Gastroesophageal sphincter (tissue), 4 donors: ENCODE measurements around the gene CAPS. TPM values are rescaled to one million over a fixed set of nuclear protein-coding genes. Genes with fewer than 3 reads are reported as not detected.

Experiments used
- ATAC-seq: fragments of 150-250 bp; one replicate; pipeline ENCODE4 v1.9.1; 2016; ENCODE audit warnings: mild to moderate bottlenecking, moderate library complexity
- H3K27ac ChIP-seq, 4 donors: fragments of 200-600 bp; sonication (generic) in 3 of 4; 1 replicate in 3 of 4; 2 replicates in 1 of 4; pipeline ENCODE4 v1.5.1; 2016 to 2019
- H3K27me3 ChIP-seq: fragments of 200-600 bp; sonication (generic); one replicate; pipeline ENCODE4 v1.5.1; 2019
- H3K36me3 ChIP-seq, 2 donors: fragments of 200-600 bp; sonication (generic); one replicate each; pipeline ENCODE4 v1.5.1; 2019; ENCODE audit warnings: control low read depth in 1 of 2
- H3K4me1 ChIP-seq, 3 donors: fragments of 200-600 bp; sonication (generic); 1 replicate in 2 of 3; 2 replicates in 1 of 3; pipeline ENCODE4 v1.5.1; 2016 to 2019; ENCODE audit warnings: control low read depth in 2 of 3
- H3K4me3 ChIP-seq, 2 donors: fragments of 200-600 bp; sonication (generic); one replicate each; pipeline ENCODE4 v1.5.1; 2019; ENCODE audit warnings: mild to moderate bottlenecking in 1 of 2, moderate library complexity in 1 of 2
- H3K9me3 ChIP-seq, 3 donors: fragments of 200-600 bp; sonication (generic); one replicate each; pipeline ENCODE4 v1.5.1; 2017 to 2019; ENCODE audit warnings: control low read depth in 2 of 3
- EP300 ChIP-seq: sonication (generic); formaldehyde crosslinking; IDR thresholded peaks from one replicate; pipeline ENCODE4 v1.6.1; 2017; ENCODE audit warnings: antibody characterized with exemption, mild to moderate bottlenecking
- POLR2A ChIP-seq, 2 donors: fragments of 450-650 bp; IDR thresholded peaks; one replicate each; pipeline ENCODE4 v1.6.1; 2017; ENCODE audit warnings: antibody characterized with exemption in 2 of 2, mild to moderate bottlenecking in 2 of 2, moderate library complexity in 1 of 2
- POLR2AphosphoS5 ChIP-seq: sonication (generic); formaldehyde crosslinking; IDR thresholded peaks from one replicate; pipeline ENCODE4 v1.6.1; 2017; ENCODE audit warnings: antibody characterized with exemption
- WGBS, 2 donors: methylation state at CpG; one replicate each; pipeline ENCODE4 v1.1.5; 2018; ENCODE audit warnings: low coverage in 1 of 2; 5-methylcytosine and 5-hydroxymethylcytosine counted together
- total RNA-seq, 4 donors: library from RNA; depleted of rRNA; stranded (reverse); fragments of >200 nt; gene quantifications; one replicate each; pipeline ENCODE4 v1.1.0, GENCODE V29; 2016
- TF ChIP-seq, protein P1 (sequence below), 4 experiments: fragments of 200-600 bp in 2 of 4; fragments of 450-650 bp in 2 of 4; sonication (generic) in 1 of 4; IDR thresholded peaks; one replicate each; pipeline ENCODE4 v1.5.1; 2017 to 2019; ENCODE audit warnings: antibody characterized with exemption in 4 of 4, mild to moderate bottlenecking in 2 of 4, moderate library complexity in 2 of 4

CAPS gene
- total RNA-seq, 4 donors from 2014 or later: 10.0 to 19.6 (median 15.2) TPM

DNA sequence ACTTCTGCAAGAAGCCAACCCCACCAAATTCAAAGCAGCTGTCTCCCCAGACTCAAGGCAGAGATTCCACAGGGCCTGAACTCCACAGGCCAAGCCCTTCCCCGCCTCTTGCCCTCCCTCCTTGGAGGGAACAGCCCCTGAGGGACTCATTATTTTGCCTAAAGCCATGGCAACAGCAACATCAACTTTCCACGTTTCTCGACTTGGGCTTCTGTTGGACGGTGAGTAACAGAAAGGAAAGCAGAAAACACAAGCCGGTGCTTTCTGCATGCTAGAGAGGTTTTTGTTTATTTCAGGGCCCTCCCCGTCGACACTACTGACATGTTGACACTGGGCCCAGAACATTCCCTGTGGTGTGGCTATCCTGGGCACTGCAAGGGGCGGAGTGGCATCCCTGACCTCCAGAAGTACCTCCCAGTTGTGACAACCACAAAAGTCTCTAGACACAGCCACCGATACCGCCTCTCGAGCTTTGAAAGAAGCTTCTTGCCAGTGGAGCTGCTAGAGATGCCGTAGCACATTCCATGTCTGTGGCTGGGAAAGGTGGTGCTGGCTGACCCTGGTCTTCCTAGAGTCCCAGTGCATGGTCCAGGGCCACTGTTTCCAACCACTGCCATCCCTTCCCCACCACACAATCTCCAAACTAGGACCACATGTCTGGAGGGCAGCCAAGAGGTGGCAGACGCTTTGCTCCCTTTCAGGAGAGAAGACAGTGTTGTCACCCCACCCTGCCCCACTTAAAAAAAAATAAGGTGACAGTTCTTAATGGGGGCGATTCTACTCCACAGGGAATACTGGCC, 12.8 kb downstream of the CAPS start:
- 22 to 40% methylated on average over 4 to 7 of the region's 14 CpGs for WGBS, 2 donors
- Histone ChIP-seq H3K27ac (peak overlapping the region; percentile 66 to 86 (median 83)), H3K9me3 (no peaks in the 10 kb centered on the region), H3K4me3 (no peak overlapping the region), H3K27me3 (no peaks in the 10 kb centered on the region), H3K4me1 (peaks cover 3 to 57% (median 20%) of the 10 kb centered on the region in 3 donors), H3K36me3 (peaks cover 0 to 99% of the 10 kb centered on the region in 2 donors)
- peak; percentile 78 for TF ChIP-seq POLR2AphosphoS5
- no peak for TF ChIP-seq POLR2A (IDR thresholded peaks at IDR 0.05)
- TF ChIP-seq EP300: no peak
- TF ChIP-seq, protein P1, sequence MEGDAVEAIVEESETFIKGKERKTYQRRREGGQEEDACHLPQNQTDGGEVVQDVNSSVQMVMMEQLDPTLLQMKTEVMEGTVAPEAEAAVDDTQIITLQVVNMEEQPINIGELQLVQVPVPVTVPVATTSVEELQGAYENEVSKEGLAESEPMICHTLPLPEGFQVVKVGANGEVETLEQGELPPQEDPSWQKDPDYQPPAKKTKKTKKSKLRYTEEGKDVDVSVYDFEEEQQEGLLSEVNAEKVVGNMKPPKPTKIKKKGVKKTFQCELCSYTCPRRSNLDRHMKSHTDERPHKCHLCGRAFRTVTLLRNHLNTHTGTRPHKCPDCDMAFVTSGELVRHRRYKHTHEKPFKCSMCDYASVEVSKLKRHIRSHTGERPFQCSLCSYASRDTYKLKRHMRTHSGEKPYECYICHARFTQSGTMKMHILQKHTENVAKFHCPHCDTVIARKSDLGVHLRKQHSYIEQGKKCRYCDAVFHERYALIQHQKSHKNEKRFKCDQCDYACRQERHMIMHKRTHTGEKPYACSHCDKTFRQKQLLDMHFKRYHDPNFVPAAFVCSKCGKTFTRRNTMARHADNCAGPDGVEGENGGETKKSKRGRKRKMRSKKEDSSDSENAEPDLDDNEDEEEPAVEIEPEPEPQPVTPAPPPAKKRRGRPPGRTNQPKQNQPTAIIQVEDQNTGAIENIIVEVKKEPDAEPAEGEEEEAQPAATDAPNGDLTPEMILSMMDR (IDR thresholded peaks at IDR 0.05): peak in 1 of 4 experiments; percentile 37
- peak; percentile 91 for ATAC-seq

DNA sequence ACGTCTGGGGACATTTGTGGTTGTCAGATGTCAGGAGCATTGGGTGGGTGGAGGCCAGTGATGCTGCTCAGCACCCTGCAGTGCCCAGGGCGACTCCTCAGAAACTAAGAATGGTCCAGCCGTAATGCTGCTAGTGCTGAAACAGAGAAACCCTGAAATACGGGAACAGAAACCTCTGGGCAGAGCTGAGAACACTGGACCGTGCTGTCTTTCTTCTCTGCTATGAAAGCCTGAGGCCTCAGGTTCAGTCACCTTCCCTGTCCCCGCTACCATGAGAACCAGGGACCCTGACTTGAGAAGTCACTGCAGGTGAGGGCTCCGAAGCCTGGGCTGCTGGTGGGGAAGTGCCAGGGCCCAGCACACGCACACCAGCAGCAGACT, 13.4 kb downstream of the CAPS start:
- peaks cover 0 to 99% of the 10 kb centered on the region in 2 donors for H3K36me3 ChIP-seq
- H3K4me3 ChIP-seq: no peak overlapping the region
- H3K4me1 ChIP-seq: peaks cover 3 to 60% (median 20%) of the 10 kb centered on the region in 3 donors
- peak overlapping the region; percentile 66 to 86 (median 83) for H3K27ac ChIP-seq
- H3K27me3 ChIP-seq: no peaks in the 10 kb centered on the region
- WGBS, 2 donors: 17 to 85% methylated on average over 1 to 5 of the region's 8 CpGs
- no peak for ATAC-seq
- no peaks in the 10 kb centered on the region for H3K9me3 ChIP-seq
- TF ChIP-seq, protein P1 (IDR thresholded peaks at IDR 0.05): no peak
- TF ChIP-seq POLR2A (IDR thresholded peaks at IDR 0.05): no peak
- no peak for TF ChIP-seq EP300
- no peak for TF ChIP-seq POLR2AphosphoS5

DNA sequence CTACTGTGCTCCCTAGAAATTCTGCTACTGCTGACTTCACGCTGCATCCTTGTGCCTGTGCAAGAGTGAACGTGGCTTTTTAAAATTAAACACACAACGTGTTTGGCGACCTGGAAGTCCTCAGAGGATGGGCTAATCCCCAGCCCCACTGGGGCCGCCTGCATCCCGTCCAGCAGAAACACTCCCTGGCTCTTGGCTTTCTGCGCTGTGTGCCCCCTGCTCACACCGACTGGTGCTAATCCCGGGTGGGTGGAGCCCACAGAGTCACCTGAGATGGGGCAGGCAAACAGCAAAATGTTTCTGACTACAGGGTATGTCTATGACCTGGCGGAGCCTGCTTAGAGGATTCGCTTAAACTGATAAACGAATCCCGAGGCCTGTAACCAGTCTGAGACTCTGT, 15.1 kb downstream of the CAPS start:
- Histone ChIP-seq H3K4me1 (peaks cover 3 to 78% (median 28%) of the 10 kb centered on the region in 3 donors), H3K4me3 (no peak overlapping the region), H3K27me3 (no peaks in the 10 kb centered on the region), H3K9me3 (no peaks in the 10 kb centered on the region), H3K36me3 (peaks cover 0 to 96% of the 10 kb centered on the region in 2 donors), H3K27ac (peak overlapping the region in 3 of 4 donors; percentile 81 to 86 (median 85))
- TF ChIP-seq, protein P1 (IDR thresholded peaks at IDR 0.05): no peak
- TF ChIP-seq EP300: no peak
- no peak for TF ChIP-seq POLR2AphosphoS5
- TF ChIP-seq POLR2A (IDR thresholded peaks at IDR 0.05): no peak
- ATAC-seq: no peak
- 80% methylated on average over 3 of the region's 13 CpGs; no CpG with 5 or more reads in 1 of the 2 donors for WGBS, 2 donors

DNA sequence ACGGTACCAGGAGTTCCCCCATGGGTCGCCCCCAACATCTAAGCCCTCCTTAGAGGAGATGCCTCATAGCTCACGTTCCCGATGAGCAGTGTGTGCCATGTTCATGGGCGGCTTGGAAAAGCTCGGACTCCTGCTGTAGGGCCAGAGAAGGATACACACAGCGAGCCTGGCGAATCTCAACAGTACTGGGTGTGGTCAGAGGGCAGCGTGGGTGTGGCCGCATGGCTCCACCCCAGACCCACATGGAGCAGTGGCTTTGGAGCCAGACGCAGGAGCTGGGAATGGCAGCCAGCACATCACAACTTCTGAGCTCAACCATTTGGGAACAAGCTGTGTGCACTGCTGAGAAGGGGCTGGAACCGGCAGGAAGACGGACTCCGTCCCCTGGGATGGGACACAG, 15.6 kb downstream of the CAPS start:
- TF ChIP-seq, protein P1 (IDR thresholded peaks at IDR 0.05): no peak
- TF ChIP-seq POLR2A (IDR thresholded peaks at IDR 0.05) (no peak), EP300 (no peak), POLR2AphosphoS5 (no peak)
- Histone ChIP-seq H3K9me3 (no peaks in the 10 kb centered on the region), H3K27ac (peak overlapping the region in 3 of 4 donors; percentile 1 to 86 (median 85)), H3K4me1 (peaks cover 3 to 81% (median 32%) of the 10 kb centered on the region in 3 donors), H3K4me3 (no peak overlapping the region), H3K36me3 (peaks cover 0 to 91% of the 10 kb centered on the region in 2 donors), H3K27me3 (no peaks in the 10 kb centered on the region)
- no peak for ATAC-seq
- WGBS, 2 donors: 79% methylated on average over 4 of the region's 14 CpGs; no CpG with 5 or more reads in 1 of the 2 donors
